ENCODE results near the gene CFDP1.

DNA sequence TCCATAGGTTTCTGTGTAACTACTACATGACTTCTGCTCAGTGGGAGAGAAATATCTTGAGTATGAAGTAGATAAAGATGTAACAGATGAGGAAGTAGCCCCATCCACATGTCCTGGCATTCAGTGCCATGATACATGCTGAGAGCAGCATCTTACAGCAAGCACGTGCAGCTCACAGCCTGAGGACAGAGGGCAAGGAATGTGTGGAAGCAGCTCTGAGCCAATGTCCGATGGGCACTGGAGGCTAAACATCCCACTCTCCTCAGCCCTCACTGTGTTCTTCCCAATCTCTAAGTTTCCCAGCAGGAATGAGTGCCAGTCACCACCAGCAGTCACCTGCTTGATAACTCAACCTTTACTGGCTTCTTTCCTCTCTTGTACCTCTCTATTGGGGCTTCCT lies 40.4 kb downstream of the CFDP1 start:
- TF ChIP-seq, protein P1, sequence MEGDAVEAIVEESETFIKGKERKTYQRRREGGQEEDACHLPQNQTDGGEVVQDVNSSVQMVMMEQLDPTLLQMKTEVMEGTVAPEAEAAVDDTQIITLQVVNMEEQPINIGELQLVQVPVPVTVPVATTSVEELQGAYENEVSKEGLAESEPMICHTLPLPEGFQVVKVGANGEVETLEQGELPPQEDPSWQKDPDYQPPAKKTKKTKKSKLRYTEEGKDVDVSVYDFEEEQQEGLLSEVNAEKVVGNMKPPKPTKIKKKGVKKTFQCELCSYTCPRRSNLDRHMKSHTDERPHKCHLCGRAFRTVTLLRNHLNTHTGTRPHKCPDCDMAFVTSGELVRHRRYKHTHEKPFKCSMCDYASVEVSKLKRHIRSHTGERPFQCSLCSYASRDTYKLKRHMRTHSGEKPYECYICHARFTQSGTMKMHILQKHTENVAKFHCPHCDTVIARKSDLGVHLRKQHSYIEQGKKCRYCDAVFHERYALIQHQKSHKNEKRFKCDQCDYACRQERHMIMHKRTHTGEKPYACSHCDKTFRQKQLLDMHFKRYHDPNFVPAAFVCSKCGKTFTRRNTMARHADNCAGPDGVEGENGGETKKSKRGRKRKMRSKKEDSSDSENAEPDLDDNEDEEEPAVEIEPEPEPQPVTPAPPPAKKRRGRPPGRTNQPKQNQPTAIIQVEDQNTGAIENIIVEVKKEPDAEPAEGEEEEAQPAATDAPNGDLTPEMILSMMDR (conservative IDR thresholded peaks at IDR 0.05 in 1 of 2, IDR thresholded peaks at IDR 0.05 in 1 of 2; ENCODE audit: low read depth in 1 of 2, low read length in 2 of 2), result no peak
- TF ChIP-seq EZH2 (IDR thresholded peaks at IDR 0.05; ENCODE audit: low read length, missing control alignments), result no peak

All from fibroblast of lung (primary cell).